Frontal cortex (tissue), 4 donors: ENCODE results near the gene SLC38A1. TPM values are rescaled to one million over a fixed set of nuclear protein-coding genes. Genes with fewer than 3 reads are reported as not detected.
A peak's percentile ranks its signal among the peaks of the same experiment; 100 is the strongest.
"Not testable (repeated sequence)": the region's sequence is repeated elsewhere in the genome, so short reads cannot be mapped to it uniquely, and the experiment has no call there.

Source experiments
- DNase-seq, 2 donors: peaks; one replicate each; pipeline ENCODE4 v3.0.0; 2012; ENCODE audit warnings: low spot score in 2 of 2
- FAIRE-seq: peaks from 2 replicates; lab custom pipeline; 2012; peaks lifted over from hg19 to GRCh38; lab: Jason Lieb, UNC
- total RNA-seq: library from RNA; depleted of rRNA; stranded (reverse); fragments of >200 nt; gene quantifications from one replicate; pipeline ENCODE4 v1.2.3, GENCODE V29; 2014
- donor health status: control.
- donor health status: control.
- donor health status: control.

The SLC38A1 gene
- total RNA-seq, 1 donor from 2014 or later = 269 TPM

DNA sequence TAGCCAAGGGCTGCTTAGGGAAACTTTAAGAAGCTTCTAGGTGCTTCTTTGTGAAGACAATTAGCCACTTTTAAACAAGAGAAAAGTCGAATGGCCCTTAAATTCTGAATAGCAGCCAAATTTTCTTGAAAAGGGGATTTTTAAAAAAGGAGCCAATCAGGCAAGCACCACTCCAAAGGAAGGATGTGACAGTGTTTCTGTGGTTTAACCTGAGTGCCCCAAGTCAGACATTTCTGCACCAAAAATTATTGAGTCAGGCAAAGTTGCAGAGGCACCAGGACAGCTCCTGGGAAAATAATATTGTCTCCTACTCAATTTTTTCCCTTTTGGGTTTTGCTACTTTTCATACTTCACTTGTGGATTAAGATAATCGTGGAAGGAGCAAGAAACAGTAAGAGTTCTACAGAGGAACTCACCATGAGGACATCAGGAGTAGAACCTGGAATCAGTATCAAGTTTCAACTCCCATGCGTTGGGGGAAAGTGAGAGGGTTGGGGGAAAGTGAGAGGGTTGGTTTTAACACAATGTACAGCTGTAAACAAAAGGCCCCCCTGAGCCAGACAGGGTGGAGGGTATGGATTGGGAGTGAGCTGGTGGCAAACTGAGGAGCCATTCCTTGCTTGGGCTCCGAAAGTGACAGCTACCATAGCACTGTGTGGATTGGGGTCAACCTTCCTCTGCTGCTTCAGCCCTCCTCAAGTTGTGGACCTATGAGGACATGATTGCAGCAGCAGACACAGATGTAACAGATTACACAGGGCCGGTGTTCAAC is 90.8 kb downstream of the SLC38A1 start:
- DNase-seq = no peak
- no peak for FAIRE-seq

DNA sequence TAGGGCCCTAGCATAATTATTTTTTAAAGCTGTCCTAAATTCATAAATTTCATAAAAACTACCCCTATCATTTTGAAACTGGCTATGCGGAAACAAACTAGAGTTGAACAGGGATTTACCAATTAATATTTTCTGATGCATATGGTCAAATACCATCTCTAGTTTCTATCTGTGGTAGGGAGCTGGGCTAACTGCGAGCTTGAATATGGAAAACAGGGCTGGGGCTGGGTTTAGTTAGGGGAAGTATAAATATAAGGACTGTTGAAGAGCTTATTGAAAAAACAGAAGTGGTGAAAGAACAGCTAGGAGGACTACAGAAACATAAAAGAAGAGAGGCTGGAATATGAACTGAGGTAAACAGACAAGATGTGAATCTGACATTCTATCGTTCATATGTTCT is 91.8 kb downstream of the SLC38A1 start:
- no peak for FAIRE-seq
- DNase-seq = no peak

- DNase-seq = no peak
- no peak for FAIRE-seq
Observed at GRCh38 chr12:46174919-46175318, 93.9 kb downstream of the SLC38A1 start.

- no peak for FAIRE-seq
Observed at GRCh38 chr12:46174061-46174662, 94.7 kb downstream of the SLC38A1 start.

GRCh38 chr12:46168426-46168825 is 100.4 kb downstream of the SLC38A1 start:
- no peak for FAIRE-seq
- no peak for DNase-seq

More at GRCh38 chr12:46174061-46174662, 94.7 kb downstream of the SLC38A1 start:
- no peak for DNase-seq

DNA sequence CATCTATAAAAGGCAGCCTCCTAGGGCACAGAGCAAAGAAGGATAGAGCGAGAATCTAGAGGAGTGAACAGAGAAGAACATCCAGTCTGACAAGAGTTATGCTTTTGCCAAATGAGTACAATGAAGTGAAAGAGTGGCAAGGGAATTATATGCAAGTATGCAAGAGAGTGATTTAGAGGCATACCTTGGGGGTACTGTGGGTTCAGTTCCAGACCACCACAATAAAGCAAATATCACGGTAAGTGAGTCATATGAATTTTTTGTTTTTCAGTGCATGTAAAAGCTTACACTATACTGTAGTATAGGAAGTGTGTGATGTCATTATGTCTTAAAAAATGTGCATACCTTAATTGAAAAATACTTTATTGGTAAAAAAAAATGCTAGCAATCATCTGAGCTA is 101.4 kb downstream of the SLC38A1 start:
- FAIRE-seq (no peak), DNase-seq (no peak)

GRCh38 chr12:46165191-46165590 is 103.7 kb downstream of the SLC38A1 start:
- FAIRE-seq (no peak), DNase-seq (no peak)

DNA sequence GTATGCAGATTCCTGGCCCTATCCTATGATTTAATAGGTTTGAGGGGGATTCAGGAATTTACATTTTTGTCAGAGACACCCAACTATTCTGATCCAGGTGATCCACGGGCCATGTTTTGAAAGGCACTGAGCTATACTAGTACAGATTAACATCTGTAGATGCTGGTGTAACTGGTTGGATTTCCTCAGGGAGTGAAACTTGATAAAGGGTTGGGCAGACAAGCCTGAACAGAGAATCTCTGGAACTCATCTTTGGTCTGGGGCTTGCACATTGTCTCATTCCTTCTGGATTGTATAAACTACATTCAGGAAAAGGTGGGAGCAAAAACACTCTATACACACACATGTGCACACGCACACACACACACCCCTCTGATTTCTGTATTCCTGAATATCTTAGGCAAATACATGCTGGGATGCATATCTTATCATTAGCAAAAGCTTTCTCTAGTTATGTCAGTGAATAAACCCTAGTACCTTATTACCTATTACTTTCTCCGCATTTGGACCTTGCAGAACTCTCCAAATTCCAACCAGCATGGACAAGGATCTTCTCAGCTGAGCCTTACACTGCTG is 104.6 kb downstream of the SLC38A1 start:
- DNase-seq (no peak), FAIRE-seq (no peak)

- not testable (repeated sequence) for DNase-seq, FAIRE-seq
Observed at GRCh38 chr12:46162549-46163076, 106.2 kb downstream of the SLC38A1 start.

- DNase-seq = no peak
- FAIRE-seq = no peak
Observed at GRCh38 chr12:46160981-46161690, 107.7 kb downstream of the SLC38A1 start.

DNA sequence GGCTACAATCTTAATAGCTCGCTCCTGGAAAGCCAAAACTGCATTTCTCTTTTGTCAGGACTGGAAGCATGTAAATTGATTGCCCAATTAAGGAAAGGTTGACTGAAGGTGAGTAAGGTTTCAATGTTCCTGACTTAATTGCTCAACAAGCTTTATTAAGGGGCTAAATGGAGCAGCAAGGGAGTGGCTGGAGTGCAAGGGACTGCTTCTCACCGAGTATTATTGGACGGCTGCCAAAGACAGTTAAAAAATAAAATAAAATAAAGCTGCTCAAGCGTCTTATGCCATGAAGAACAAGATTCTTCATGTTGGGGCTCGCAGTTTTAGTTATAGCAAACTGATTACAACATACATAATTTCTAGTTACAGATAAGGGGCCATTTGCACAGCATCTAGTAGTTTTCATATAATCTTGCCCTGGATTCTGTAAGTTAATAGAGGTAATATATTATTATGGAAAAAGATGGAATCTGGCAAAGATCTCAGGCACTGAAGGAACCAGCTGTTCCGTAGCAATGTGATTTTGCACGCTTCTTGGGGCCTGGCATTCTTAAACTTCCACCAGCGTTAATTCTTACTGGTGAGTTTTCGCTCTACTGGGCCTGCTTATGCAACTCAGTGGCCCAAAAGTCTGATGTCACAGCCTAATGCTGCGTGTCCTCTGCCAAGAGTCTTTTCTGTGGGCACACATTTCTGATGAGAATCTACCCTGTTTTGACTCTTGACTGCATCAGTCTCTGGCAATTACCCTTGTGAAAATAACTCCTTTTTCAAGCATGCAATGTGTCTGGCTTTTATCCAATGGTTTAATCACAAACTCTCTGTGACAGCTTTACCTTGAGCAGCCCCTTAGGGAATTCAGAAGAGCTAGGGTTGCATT is 108.5 kb downstream of the SLC38A1 start:
- FAIRE-seq (no peak), DNase-seq (no peak)

DNA sequence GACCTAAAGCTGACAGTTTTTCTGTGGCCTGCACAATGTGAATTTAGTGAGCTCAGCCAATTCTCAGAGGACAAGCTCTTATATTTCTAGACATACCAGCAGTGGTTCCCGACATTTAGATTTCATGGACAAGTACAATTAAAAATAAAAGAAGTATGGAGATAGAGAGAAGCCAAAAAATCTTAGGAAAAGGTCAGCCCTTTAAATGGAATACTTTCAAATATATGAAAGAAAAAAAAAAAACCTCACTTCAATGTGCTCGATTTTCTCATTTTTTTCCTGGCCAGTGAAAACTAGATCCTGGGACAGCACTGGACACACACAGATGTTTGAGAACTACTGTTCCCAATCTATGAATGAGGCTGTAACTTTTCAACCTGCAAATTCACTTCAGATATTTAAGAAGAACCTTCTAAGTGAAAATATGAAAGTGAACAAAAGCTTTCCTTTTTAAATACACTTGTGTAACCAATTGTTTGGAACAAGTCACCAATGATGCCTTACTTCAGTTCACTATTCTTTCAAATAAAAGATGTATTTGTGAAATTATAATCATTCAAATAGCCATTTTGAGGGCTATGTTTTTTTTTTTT is 109.4 kb downstream of the SLC38A1 start:
- FAIRE-seq (no peak), DNase-seq (no peak)

- FAIRE-seq (no peak), DNase-seq (no peak)
Observed at GRCh38 chr12:46158501-46158900, 110.3 kb downstream of the SLC38A1 start.

DNA sequence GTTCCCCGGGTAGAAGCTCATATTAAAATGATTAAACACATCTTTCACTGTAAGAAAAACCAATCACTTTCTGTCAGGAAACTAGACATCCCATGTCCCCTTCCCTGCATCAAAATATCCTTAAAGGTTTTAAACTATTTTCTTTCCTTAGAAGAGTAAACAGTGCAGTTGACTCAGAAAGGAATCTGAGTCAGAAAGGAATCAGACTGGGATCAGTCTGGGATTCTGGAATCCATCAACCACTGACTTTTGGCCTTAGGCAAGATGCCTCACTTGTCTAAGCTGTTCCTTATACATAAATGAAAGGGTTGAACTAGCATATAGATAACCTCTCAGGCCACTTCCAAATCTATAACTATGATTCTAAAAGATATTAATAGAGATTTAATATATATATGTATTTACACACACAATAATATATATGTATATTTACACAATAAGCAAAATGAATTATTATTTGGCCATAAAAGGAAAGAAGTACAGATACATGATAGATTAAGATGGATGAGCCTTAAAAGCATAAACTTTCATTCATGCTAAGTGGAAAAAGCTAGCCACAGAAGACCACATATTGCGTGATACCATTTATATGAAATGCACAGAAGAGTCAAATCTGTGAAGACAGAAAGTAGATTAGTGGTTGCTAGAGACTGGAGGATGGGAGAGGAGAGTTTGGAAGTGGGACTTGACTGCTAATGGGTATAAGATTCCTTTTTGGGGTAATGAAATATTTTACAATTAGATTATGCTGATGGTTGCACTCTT is 114.4 kb downstream of the SLC38A1 start:
- DNase-seq (no peak), FAIRE-seq (no peak)

DNA sequence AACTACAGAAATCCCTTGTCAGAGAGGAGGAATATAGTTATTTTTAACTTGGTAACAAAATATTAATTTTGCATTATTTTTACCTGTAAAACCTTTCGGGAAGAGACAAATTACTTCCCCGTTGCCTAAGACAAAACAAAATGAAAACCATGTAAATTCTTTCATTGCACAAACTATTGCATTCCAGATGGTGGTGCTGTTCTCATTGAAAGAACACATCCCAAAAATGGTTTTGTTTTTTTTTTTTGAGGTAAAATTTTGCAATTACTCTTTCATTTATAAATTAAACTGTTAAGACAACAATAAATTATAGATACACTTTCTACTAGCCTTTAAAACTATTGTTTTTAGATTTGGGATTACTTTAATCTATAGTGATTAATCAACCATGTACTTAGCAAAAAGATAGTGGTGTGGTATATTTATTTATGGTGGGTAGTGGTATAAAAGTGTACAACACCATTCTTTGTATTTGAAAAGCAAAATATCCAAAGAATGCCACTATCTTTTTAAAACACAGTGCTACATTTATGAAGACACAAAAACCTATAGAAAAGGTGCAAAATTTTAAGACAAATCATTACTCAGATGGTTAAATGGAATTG is 115.5 kb downstream of the SLC38A1 start:
- FAIRE-seq = peak; percentile 81

DNA sequence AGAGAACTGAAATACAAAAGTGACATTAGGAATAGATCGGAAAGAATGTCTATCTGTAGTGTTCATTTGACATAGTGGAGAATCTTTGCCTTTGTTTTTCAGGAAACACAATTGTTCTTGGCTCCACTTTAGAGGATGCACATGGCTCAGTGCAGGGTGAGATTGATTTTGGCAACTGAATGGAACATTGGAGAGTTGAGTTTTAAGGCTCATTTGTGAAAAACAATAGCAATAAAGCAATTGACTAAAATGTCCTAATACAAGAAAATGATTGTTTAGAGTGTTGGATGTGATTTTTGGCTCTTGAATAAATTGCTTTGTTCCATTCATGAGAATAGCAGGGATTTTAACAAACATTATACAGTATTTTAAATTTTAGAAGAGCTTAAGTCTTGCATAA is 116.4 kb downstream of the SLC38A1 start:
- FAIRE-seq (peak; percentile 78), DNase-seq (peak in 1 of 2 donors; percentile 15)

More for the DNA sequence above, 115.5 kb downstream of the SLC38A1 start:
- no peak for DNase-seq

- no peak for DNase-seq
- FAIRE-seq = no peak
Observed at GRCh38 chr12:46150735-46151134, 118.1 kb downstream of the SLC38A1 start.

GRCh38 chr12:46149905-46150304 is 118.9 kb downstream of the SLC38A1 start:
- DNase-seq = no peak
- FAIRE-seq = peak; percentile 21
